ENCODE measurements around the gene CRYGA.

CRYGA gene

DNA sequence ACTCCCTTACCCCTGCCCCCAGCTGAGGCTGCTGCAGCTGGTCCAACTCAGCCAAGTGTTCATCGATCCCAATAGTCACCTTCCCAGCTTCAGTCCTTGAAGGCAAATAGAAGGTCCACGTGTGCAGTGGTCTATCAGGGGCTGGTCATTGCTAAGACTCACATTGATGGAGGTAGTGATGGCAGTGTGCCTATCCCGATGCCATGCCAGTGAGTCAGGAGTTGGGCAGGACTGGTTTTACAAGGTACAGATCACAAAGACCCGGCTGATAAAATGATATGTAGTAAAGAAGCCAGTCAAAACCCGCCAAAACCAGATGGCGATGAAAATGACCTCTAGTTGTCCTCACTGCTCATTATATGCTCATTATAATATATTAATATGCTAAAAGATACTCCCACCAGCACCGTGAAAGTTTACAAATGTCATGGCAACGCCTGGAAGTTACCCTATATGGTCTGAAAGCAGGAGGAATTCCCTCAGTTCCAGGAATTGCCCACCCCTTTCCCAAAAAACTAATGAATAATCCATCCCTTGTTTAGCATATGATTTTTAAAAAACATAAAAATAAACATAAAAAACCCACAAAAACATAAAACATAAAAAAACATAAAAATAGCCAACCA lies 29.3 kb upstream of the CRYGA start:
- TF ChIP-seq, protein P1, sequence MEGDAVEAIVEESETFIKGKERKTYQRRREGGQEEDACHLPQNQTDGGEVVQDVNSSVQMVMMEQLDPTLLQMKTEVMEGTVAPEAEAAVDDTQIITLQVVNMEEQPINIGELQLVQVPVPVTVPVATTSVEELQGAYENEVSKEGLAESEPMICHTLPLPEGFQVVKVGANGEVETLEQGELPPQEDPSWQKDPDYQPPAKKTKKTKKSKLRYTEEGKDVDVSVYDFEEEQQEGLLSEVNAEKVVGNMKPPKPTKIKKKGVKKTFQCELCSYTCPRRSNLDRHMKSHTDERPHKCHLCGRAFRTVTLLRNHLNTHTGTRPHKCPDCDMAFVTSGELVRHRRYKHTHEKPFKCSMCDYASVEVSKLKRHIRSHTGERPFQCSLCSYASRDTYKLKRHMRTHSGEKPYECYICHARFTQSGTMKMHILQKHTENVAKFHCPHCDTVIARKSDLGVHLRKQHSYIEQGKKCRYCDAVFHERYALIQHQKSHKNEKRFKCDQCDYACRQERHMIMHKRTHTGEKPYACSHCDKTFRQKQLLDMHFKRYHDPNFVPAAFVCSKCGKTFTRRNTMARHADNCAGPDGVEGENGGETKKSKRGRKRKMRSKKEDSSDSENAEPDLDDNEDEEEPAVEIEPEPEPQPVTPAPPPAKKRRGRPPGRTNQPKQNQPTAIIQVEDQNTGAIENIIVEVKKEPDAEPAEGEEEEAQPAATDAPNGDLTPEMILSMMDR (conservative IDR thresholded peaks at IDR 0.05; ENCODE audit: low read depth, low read length) = no peak
- no peak overlapping the region for H3K4me3 ChIP-seq (ENCODE audit: low read depth, low read length)
- no peak for DNase-seq (ENCODE audit: low read depth)

DNA sequence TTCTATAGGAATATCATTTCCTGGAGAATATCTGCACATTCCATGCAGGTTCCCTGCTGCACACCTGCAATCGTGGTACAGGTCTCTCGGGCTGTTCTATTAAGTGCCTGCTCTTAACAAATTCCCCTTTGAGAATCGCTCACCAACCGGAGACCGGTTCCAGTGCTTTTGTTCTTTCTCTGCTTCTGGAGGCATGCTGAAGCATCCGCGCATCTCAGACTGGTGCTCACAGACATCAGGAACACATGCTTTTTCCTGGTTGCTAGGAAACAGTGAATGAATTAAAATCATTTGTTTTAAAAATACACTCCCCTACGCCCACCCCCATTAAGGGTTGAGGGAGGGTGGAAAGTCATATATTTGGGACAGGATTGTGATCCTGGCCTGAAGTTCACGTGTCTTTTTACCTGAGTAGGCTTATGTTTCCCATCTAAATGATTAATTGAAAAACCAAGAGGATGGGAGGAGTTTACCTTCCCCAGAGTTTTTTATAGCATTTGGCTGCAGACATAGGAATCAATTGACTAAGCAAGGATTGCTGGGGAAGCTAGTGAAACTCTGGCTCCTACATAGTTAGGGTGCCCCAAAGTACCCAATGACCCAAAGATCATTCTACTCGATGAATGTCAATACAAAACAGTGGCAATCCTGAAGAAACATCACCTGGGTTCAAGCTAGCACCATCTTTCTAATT lies 26.6 kb upstream of the CRYGA start, which contains the start of gene C2orf80:
Gene C2orf80, minus strand, starts transcription at position 221 of the 694 bp plus-strand sequence. CDS start 3,044 bp downstream, outside the sequence.
- TF ChIP-seq, protein P1 (conservative IDR thresholded peaks at IDR 0.05; ENCODE audit: low read depth, low read length) = no peak

DNA sequence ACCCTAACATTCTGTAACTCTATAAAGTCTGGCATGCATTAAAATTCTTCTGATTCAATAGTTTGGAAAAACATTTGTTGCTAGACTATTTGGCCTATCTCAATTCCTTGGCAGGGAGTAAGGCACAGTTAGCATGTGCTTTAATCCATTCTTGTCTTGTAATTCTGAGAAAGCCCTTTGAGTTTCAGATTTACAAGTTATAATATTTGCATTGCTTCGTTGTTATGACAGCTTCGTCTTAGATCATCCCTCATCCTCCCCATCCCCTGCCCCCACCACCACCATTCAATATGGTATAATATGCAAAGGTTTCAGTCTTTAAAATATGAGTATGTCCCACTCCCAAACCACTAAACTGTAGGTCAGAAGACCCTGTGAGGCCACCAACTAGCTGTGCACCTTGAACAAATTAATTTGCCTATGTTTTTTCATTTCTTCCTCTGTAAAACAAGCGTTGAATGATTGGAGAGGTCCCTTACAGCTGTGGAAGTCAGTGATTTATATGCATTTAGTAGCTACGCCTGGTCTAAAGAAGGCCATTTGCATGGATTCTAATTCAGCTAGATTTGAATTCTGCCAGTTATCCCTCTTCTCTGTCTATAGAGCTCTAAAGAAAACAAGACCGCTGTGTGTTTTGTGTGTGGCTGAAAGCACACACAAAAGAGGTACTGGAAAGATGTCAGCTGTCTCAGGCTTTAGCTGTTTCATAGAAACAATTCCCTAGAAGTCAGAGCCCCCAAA lies 25.9 kb upstream of the CRYGA start:
- H3K4me3 ChIP-seq (ENCODE audit: low read depth, low read length) = no peak overlapping the region
- TF ChIP-seq, protein P1 (conservative IDR thresholded peaks at IDR 0.05; ENCODE audit: low read depth, low read length) = no peak

More for the DNA sequence above, 26.6 kb upstream of the CRYGA start, which contains the start of gene C2orf80:
- no peak within 1 kb of the TSS for H3K4me3 ChIP-seq (ENCODE audit: low read depth, low read length)
- no peak for DNase-seq (ENCODE audit: low read depth)

DNA sequence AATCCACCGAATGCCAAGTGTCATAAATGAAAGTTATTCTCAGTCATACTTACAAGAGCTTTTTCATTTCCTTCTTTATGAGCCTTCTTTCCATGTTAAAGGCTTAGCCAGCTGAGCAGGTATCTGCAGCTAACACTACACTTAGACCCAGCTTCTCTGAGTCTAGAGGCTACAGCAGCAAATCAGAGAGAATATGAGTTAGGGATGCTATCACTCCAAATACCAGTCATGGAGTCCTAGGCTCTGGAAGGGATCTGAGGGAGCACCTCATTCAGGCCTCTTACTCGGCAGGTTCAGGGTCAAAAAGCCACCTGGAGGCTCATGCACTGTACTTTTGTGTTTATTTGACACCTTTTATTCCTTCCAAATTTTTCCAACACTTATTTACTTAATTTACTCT lies 23.5 kb upstream of the CRYGA start:
- TF ChIP-seq, protein P1 (conservative IDR thresholded peaks at IDR 0.05; ENCODE audit: low read depth, low read length) = no peak
- no peak overlapping the region for H3K4me3 ChIP-seq (ENCODE audit: low read depth, low read length)
- DNase-seq (ENCODE audit: low read depth) = no peak

More for the DNA sequence above, 25.9 kb upstream of the CRYGA start:
- DNase-seq (ENCODE audit: low read depth) = no peak

DNA sequence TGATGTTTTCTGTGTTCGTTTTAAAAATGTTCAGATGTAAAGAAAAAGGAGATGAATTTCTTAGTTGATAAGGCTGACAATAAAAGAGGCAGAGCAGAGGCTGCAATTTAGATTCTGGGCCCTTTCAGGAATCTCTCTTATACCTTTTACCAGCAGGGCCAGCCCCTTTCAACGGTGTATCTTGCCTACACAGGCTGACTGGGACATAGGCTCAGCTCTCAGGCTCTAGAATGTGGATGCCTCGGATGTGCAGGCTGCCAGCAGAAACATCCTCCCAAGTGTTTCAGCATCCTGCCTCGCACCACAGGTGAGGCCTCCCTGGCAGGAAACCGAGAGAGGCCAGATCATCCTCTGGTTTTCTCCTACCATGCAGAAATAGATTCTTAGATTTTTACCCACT lies 23.1 kb upstream of the CRYGA start:
- TF ChIP-seq, protein P1 (conservative IDR thresholded peaks at IDR 0.05; ENCODE audit: low read depth, low read length) = no peak
- DNase-seq (ENCODE audit: low read depth) = no peak
- H3K4me3 ChIP-seq (ENCODE audit: low read depth, low read length) = no peak overlapping the region

DNA sequence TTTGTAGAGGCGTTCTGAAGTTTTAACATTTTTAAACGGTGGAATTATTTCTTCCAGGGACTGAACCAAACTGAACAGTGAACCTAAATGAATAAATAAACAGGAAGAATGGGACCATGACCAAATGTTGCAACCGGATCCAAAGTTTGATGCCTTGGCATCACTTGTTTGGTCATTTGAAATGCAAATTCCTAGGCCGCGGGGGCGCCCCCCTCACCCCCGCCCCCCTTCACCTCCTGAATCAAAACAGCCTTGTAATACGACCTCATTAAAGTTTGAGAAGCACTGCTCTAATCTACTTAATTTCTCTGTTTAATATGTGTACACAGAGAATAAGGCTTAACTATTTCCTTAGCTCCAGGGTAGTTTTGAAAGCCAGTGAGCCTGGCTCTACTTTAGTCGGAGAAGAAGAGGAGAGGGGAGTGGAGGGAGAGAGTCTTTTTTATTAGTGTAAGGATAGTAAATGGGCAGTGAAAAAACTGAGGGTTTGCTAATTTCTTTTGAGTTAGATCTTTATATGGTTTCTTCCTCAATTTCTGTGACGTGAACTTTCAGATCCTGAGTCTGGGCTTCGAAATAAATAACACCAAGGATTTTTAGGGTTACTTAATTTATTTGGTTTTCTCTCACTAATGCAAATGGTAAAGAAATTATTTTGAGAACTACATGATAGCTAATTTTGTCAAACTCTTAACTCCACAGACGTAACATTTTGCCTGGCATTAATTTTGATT lies 20.8 kb upstream of the CRYGA start:
- DNase-seq (ENCODE audit: low read depth) = no peak
- TF ChIP-seq, protein P1 (conservative IDR thresholded peaks at IDR 0.05; ENCODE audit: low read depth, low read length) = no peak
- no peak overlapping the region for H3K4me3 ChIP-seq (ENCODE audit: low read depth, low read length)
